GM12864 (cell line): ENCODE data around the gene HPGD.

Source experiments
- DNase-seq: peaks from one replicate; pipeline ENCODE4 v3.0.0-alpha.2; 2011; ENCODE audit warnings: low read depth
- H3K4me3 ChIP-seq: 2 replicates; pipeline ENCODE4 v1.5.1; 2011; ENCODE audit warnings: mild to moderate bottlenecking, low read depth, low read length, control low read depth
- CTCF ChIP-seq: IDR thresholded peaks from 2 replicates; pipeline ENCODE4 v1.5.1; 2011; ENCODE audit warnings: low read depth, mild to moderate bottlenecking, moderate library complexity, low read length, control low read depth, inconsistent platforms; ENCODE audit errors: missing control alignments

HPGD gene

GRCh38 chr4:174517502-174518445, 4.5 kb downstream of the HPGD start:
- no peak for TF ChIP-seq CTCF
- H3K4me3 ChIP-seq, result no peak overlapping the region
- no peak for DNase-seq

GRCh38 chr4:174516794-174517193, 5.5 kb downstream of the HPGD start:
- H3K4me3 ChIP-seq, result no peak overlapping the region
- no peak for DNase-seq
- TF ChIP-seq CTCF, result no peak

GRCh38 chr4:174516345-174516744, 5.9 kb downstream of the HPGD start:
- TF ChIP-seq CTCF, result no peak
- no peak overlapping the region for H3K4me3 ChIP-seq
- no peak for DNase-seq

- DNase-seq, result no peak
- TF ChIP-seq CTCF, result no peak
- H3K4me3 ChIP-seq, result no peak overlapping the region
Observed at GRCh38 chr4:174512745-174513144, 9.5 kb downstream of the HPGD start.

GRCh38 chr4:174505892-174506291, 16.4 kb downstream of the HPGD start:
- H3K4me3 ChIP-seq, result no peak overlapping the region
- TF ChIP-seq CTCF, result no peak
- no peak for DNase-seq

GRCh38 chr4:174505007-174505406, 17.3 kb downstream of the HPGD start:
- DNase-seq, result no peak
- TF ChIP-seq CTCF, result no peak
- H3K4me3 ChIP-seq, result no peak overlapping the region
